Occipital lobe (tissue), 2 donors: ENCODE results near the gene RABEPK. TPM values are rescaled to one million over a fixed set of nuclear protein-coding genes. Genes with fewer than 3 reads are reported as not detected.

Experiments used
- small RNA-seq: library from RNA; depleted of rRNA; stranded (forward); fragments of <200 nt; gene quantifications from one replicate; pipeline ENCODE3, GENCODE V24; 2014
- total RNA-seq: library from RNA; depleted of rRNA; stranded (reverse); fragments of >200 nt; gene quantifications from one replicate; pipeline ENCODE4 v1.2.3, GENCODE V29; 2014

Gene RABEPK
- total RNA-seq, 1 donor from 2014 or later = 17.5 TPM

Small RNAs within 50 kb of the gene (small RNA-seq; reads per million reads assigned to genes)
- gene AL354710.1 = not detected

Other genes starting within 250 kb of the RABEPK start
- gene SCAI, start 57.0 kb upstream of the RABEPK start, total RNA-seq = 51.3 TPM
- 23.1 TPM for gene PPP6C, start 10.7 kb upstream of the RABEPK start, total RNA-seq
- gene HSPA5, start 40.8 kb downstream of the RABEPK start, total RNA-seq = 25.4 TPM
- 81.6 TPM for gene GAPVD1, start 61.3 kb downstream of the RABEPK start, total RNA-seq